Glomerular visceral epithelial cell (primary cell): ENCODE measurements around the gene PER2.

Experiments
- DNase-seq: peaks from one replicate; pipeline ENCODE4 v3.0.0-alpha.2; 2016; ENCODE audit errors: extremely low spot score

Gene PER2

GRCh38 chr2:238250896-238251295, 37.5 kb downstream of the PER2 start:
- no peak for DNase-seq

GRCh38 chr2:238247841-238248453, 40.5 kb downstream of the PER2 start:
- DNase-seq: no peak

- DNase-seq: no peak
Measured at GRCh38 chr2:238247002-238247822, 41.2 kb downstream of the PER2 start.

GRCh38 chr2:238244151-238244550, 44.3 kb downstream of the PER2 start:
- DNase-seq: no peak

GRCh38 chr2:238243496-238244076, 44.8 kb downstream of the PER2 start:
- DNase-seq: no peak

- DNase-seq: no peak
Measured at GRCh38 chr2:238242731-238243495, 45.5 kb downstream of the PER2 start.

GRCh38 chr2:238241970-238242369, 46.4 kb downstream of the PER2 start:
- no peak for DNase-seq

GRCh38 chr2:238240757-238241711, 47.4 kb downstream of the PER2 start:
- no peak for DNase-seq

GRCh38 chr2:238239863-238240756, 48.3 kb downstream of the PER2 start, which contains the start of gene HES6:
Gene HES6 (minus strand): TSS chr2:238240038. CDS start chr2:238239905, 133 bp downstream.
- peak; percentile 94 for DNase-seq

- DNase-seq: peak; percentile 51
Measured at GRCh38 chr2:238239543-238239862, 48.9 kb downstream of the PER2 start.

GRCh38 chr2:238238766-238239542, 49.5 kb downstream of the PER2 start:
- DNase-seq: no peak

GRCh38 chr2:238238311-238238765, 50.1 kb downstream of the PER2 start:
- DNase-seq: no peak

- DNase-seq: no peak
Measured at GRCh38 chr2:238237431-238238135, 50.8 kb downstream of the PER2 start.

- DNase-seq: no peak
Measured at GRCh38 chr2:238236571-238236970, 51.8 kb downstream of the PER2 start.

- no peak for DNase-seq
Measured at GRCh38 chr2:238235856-238236255, 52.6 kb downstream of the PER2 start.

GRCh38 chr2:238235331-238235732, 53.1 kb downstream of the PER2 start:
- DNase-seq: peak; percentile 31

- no peak for DNase-seq
Measured at GRCh38 chr2:238233625-238234024, 54.8 kb downstream of the PER2 start.

- DNase-seq: no peak
Measured at GRCh38 chr2:238231809-238232208, 56.6 kb downstream of the PER2 start.
